Head of caudate nucleus (tissue), 42 donors: ENCODE measurements around the gene IQCN.

Source experiments
- DNase-seq, 42 donors: peaks; one replicate each; pipeline versions ENCODE4 v3.0.0 to v3.0.0-alpha.2; 2020 to 2021; ENCODE audit warnings: mixed read lengths in 7 of 42
- intact Hi-C: fragments of 100-400 bp; cut with DNase I; formaldehyde crosslinking; loops from one replicate; pipeline ENCODE4 v1.15.0; 2022

IQCN gene

GRCh38 chr19:18274781-18275356 is 617 bp upstream of the IQCN start:
- DNase-seq, result peak in 41 of 42 donors; percentile 38 to 92 (median 74)
- intact Hi-C loops, result no loop called here

- DNase-seq, result no peak
- intact Hi-C loops, result no loop called here
Observed at GRCh38 chr19:18273561-18274218, 562 bp downstream of the IQCN start.

GRCh38 chr19:18271433-18271841 is 2.8 kb downstream of the IQCN start:
- no peak for DNase-seq
- intact Hi-C loops, result no loop called here

DNA sequence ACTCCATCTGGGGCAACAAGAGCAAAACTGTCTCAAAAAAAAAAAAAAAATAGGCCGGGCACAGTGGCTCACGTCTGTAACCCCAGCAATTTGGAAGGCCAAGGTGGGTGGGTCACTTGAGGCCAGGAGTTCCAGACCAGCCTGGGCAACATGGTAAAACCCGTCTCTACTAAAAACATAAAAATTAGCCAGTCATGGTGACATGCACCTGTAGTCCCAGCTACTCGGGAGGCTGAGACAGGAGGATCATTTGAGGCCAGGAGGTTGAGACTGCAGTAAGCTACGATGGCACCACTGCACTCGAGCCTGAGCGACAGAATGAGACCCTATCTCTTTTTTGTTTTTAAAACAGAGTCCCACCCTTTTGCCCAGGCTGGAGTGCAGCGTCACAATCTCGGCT is 3.9 kb downstream of the IQCN start:
- intact Hi-C loops, result no loop called here
- DNase-seq, result no peak

DNA sequence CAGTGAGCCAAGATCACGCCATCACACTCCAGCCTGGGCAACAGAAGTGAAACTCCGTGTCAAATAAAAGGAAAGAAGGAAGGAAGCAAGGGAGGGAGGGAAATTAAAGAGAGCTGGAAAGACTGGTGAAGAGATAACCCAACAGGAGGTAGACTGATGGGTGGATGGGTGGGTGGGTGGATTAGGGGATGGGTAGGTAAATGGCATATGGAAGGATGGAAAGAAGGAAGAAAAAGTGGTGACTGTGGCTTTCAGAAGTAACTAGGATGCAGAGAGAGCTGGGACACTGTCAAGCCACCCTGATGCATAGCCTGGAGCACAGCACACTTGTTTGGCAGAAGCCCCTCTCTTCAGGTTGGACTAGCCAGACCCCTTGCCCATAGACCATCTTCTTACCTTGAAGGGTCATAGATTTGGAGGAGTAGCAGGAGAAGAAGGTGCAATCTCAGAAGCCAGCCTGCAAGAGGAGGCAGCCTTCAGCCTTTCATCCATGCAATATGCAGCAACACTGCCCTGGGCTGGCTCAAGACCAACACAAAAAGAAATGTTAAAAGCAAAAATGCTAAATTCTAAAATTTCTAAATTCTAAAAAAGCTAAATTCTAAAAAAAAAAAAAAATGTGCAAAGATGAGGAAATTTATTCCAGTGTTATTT is 5.1 kb downstream of the IQCN start:
- DNase-seq, result no peak
- intact Hi-C loops, result no loop called here

GRCh38 chr19:18266771-18267686 is 7.2 kb downstream of the IQCN start:
- no peak for DNase-seq
- intact Hi-C loops, result no loop called here

DNA sequence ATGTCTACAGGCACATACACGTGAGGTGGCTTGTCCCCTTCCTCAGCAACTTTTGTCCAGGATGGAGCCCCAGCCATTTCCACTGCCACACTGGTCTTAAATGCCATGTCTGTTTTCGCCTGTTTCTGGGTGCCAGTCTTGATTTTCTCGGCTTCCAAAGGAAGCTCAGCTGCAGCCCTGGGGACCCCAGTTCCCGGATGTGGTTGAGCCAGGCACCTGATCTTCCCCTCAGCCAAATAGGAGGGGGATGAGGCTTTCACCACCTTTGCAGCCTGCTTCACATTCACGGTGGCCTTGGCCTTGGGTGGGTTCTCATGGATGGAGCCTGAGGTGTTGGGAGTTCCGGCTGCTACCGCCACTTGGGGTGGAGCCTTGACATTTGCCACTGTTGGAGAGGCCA is 8.7 kb downstream of the IQCN start:
- no peak for DNase-seq
- intact Hi-C loops, result no loop called here

DNA sequence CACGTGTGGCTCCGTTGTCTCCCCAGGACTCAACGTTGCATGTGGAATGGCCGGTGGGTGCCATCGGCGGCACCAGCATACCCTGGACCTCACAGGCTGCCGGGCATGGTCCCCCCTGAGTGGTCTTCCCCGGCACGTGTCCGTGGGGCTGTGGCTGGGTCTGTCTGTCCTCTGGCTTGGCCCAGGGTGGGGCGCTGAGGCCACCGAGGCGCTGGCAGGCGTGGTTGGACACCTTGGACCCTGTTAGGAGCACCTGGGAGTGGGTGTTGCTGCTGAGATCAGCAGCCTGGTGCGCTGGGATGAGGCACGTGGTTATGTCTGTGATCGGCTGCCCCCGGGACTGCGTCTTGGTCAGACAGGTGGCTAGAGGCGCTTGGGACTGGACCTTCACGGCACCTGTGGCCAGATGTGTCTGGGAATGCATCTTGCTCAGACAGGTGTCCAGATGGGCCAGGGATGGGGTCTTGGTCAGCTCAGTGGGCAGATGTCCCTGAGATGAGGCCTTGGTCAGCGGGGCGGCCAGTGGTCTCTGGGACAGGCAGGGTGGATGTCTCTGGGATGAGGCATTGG is 9.2 kb downstream of the IQCN start:
- intact Hi-C loops, result no loop called here
- DNase-seq, result no peak

GRCh38 chr19:18264137-18264854 is 10.0 kb downstream of the IQCN start:
- intact Hi-C loops, result no loop called here
- no peak for DNase-seq

GRCh38 chr19:18263324-18264136 is 10.7 kb downstream of the IQCN start:
- intact Hi-C loops, result no loop called here
- no peak for DNase-seq

GRCh38 chr19:18262917-18263316 is 11.3 kb downstream of the IQCN start:
- intact Hi-C loops, result no loop called here
- DNase-seq, result no peak

GRCh38 chr19:18262144-18262543 is 12.1 kb downstream of the IQCN start:
- no peak for DNase-seq
- intact Hi-C loops, result no loop called here

DNA sequence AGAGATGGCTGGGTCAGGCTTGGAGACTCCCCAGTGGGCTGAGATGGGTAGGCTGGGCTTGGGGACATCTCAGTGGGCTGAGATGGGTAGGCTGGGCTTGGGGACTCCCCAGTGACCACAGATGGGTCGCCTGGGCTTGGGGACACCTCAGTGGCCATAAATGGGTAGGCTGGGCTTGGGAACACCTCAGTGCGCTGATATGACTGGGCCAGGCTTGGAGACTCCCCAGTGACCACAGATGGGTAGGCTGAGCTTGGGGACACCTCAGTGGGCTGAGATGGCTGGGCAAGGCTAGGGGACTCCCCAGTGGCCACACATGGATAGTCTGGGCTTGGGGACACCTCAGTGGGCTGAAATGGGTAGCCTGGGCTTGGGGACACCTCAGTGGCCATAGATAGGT is 12.8 kb downstream of the IQCN start:
- DNase-seq, result no peak
- intact Hi-C loops, result no loop called here

- DNase-seq, result no peak
- intact Hi-C loops, result loop anchor here (5.0 kb wide), 1 partner anchor 63 kb away; no protein-coding TSS in a partner anchor
Observed at GRCh38 chr19:18259893-18260292, 14.4 kb downstream of the IQCN start.

- DNase-seq, result no peak
- intact Hi-C loops, result loop anchor here (5.0 kb wide), 1 partner anchor 60 kb away; no protein-coding TSS in a partner anchor
Observed at GRCh38 chr19:18257503-18258470, 16.5 kb downstream of the IQCN start.
